ENCODE measurements around the gene DCAF17.

DNA sequence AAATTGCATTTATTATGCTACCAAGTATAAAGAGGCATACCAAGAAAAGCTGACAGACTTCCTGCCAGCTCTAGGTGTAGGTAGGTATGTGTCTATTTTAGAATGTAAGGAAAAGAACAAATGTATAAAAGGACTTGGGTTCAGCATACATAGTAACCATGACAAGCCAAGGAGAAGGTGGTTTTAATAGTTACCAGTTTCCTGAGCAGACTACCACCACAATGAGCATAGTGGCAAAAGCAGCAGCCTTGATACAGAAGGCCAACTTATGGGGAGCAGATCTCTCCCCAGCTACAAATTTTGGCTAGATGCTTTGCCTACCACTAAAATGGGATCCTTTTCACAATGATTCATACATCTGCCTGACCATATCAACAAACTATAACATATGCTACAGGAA lies 34.7 kb upstream of the DCAF17 start:
- TF ChIP-seq, protein P1, sequence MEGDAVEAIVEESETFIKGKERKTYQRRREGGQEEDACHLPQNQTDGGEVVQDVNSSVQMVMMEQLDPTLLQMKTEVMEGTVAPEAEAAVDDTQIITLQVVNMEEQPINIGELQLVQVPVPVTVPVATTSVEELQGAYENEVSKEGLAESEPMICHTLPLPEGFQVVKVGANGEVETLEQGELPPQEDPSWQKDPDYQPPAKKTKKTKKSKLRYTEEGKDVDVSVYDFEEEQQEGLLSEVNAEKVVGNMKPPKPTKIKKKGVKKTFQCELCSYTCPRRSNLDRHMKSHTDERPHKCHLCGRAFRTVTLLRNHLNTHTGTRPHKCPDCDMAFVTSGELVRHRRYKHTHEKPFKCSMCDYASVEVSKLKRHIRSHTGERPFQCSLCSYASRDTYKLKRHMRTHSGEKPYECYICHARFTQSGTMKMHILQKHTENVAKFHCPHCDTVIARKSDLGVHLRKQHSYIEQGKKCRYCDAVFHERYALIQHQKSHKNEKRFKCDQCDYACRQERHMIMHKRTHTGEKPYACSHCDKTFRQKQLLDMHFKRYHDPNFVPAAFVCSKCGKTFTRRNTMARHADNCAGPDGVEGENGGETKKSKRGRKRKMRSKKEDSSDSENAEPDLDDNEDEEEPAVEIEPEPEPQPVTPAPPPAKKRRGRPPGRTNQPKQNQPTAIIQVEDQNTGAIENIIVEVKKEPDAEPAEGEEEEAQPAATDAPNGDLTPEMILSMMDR (IDR thresholded peaks at IDR 0.05) = no peak
- TF ChIP-seq EP300 (IDR thresholded peaks at IDR 0.05) (no peak), POLR2A (IDR thresholded peaks at IDR 0.05) (no peak)

Data from ovary (tissue), 3 donors.